B cell (primary cell): Measurements from ENCODE around the gene ASCL5. TPM values are rescaled to one million over a fixed set of nuclear protein-coding genes. Genes with fewer than 3 reads are reported as not detected.

ENCODE experiments used
- ATAC-seq: fragments of 200-7000 bp; cut with Tn5 transposase; one replicate; pipeline ENCODE4 v1.10.0; 2021; ENCODE audit warnings: low read depth, mild to moderate bottlenecking, moderate number of reproducible peaks, moderate library complexity
- CTCF ChIA-PET: fragments of 350-600 bp; sonication (Branson Sonifier 250); formaldehyde crosslinking; loops from one replicate; lab custom pipeline; 2021; ENCODE audit warnings: antibody characterized with exemption, inconsistent platforms; lab: Charles Lee
- POLR2A ChIA-PET: fragments of 350-600 bp; sonication (Branson Sonifier 250); formaldehyde crosslinking; loops from one replicate; lab custom pipeline; 2021; ENCODE audit warnings: antibody characterized with exemption; lab: Charles Lee
- DNase-seq: peaks from one replicate; pipeline ENCODE4 v3.0.0; 2013
- H2AFZ ChIP-seq: 2 replicates; pipeline ENCODE4 v1.6.1; 2012; ENCODE audit warnings: mild to moderate bottlenecking, low read depth, low read length; ENCODE audit not compliant: insufficient read depth, poor library complexity, severe bottlenecking
- H3K27ac ChIP-seq, 2 donors: 1 replicate in 1 of 2; 2 replicates in 1 of 2; pipeline ENCODE4 v1.5.1; 2012 to 2013; ENCODE audit warnings: low read length in 2 of 2, mild to moderate bottlenecking in 2 of 2, moderate library complexity in 1 of 2
- H3K27me3 ChIP-seq, 4 experiments: fragments of 200-600 bp in 1 of 4; sonication (generic) in 1 of 4; replicated peaks in 1 of 4; 1 replicate in 2 of 4; 2 replicates in 2 of 4; pipeline versions ENCODE4 v1.6.1 to v1.7.0; 2013 to 2016; ENCODE audit warnings: low read length in 3 of 4, mild to moderate bottlenecking in 2 of 4, mixed read lengths in 1 of 4, moderate library complexity in 1 of 4; ENCODE audit not compliant: insufficient read depth in 4 of 4, control insufficient read depth in 3 of 4; ENCODE audit errors: control extremely low read depth in 1 of 4
- H3K36me3 ChIP-seq, 2 experiments: replicated peaks in 1 of 2; 1 replicate in 1 of 2; 2 replicates in 1 of 2; pipeline versions ENCODE4 v1.6.1 to v1.7.1; 2013; ENCODE audit warnings: low read length in 1 of 2; ENCODE audit not compliant: insufficient read depth in 2 of 2, control insufficient read depth in 1 of 2; ENCODE audit errors: control extremely low read depth in 1 of 2, extremely low read depth in 1 of 2
- H3K4me1 ChIP-seq, 2 donors: fragments of 200-600 bp in 1 of 2; sonication (generic) in 1 of 2; 1 replicate in 1 of 2; 2 replicates in 1 of 2; pipeline versions ENCODE4 v1.5.1 to v1.6.1; 2013 to 2017; ENCODE audit warnings: low read length in 2 of 2; ENCODE audit not compliant: control insufficient read depth in 2 of 2, insufficient read depth in 2 of 2
- H3K4me2 ChIP-seq: replicated peaks from 2 replicates; pipeline ENCODE3; 2012; ENCODE audit warnings: mild to moderate bottlenecking, low read depth, low read length; ENCODE audit not compliant: poor library complexity, severe bottlenecking
- H3K4me3 ChIP-seq, 5 experiments: fragments of 200-600 bp in 1 of 5; sonication (generic) in 1 of 5; 1 replicate in 3 of 5; 2 replicates in 2 of 5; pipeline versions ENCODE4 v1.5.1 to v1.7.0; 2011 to 2016; ENCODE audit warnings: low read length in 4 of 5, mild to moderate bottlenecking in 4 of 5, low read depth in 2 of 5, control low read depth in 1 of 5, moderate library complexity in 1 of 5; ENCODE audit not compliant: insufficient read depth in 1 of 5; ENCODE audit errors: control extremely low read depth in 1 of 5, extremely low read depth in 1 of 5
- H3K79me2 ChIP-seq: fragments of 200-600 bp; sonication (generic); one replicate; pipeline ENCODE4 v1.6.0; 2016; ENCODE audit warnings: low read length; ENCODE audit not compliant: control insufficient read depth, insufficient read depth
- H3K9ac ChIP-seq: fragments of 200-600 bp; sonication (generic); 2 replicates; pipeline ENCODE4 v1.6.1; 2017; ENCODE audit warnings: mild to moderate bottlenecking, low read length, moderate library complexity
- H3K9me3 ChIP-seq, 3 donors: one replicate each; pipeline versions ENCODE4 v1.6.1 to v1.7.1; 2013; ENCODE audit warnings: low read length in 2 of 3; ENCODE audit not compliant: control insufficient read depth in 2 of 3, insufficient read depth in 1 of 3; ENCODE audit errors: control extremely low read depth in 1 of 3
- H4K20me1 ChIP-seq: 2 replicates; pipeline ENCODE4 v1.6.0; 2012; ENCODE audit warnings: mild to moderate bottlenecking, low read length; ENCODE audit not compliant: insufficient read depth, control insufficient read depth, poor library complexity, severe bottlenecking
- H3K27ac Mint-ChIP-seq: one replicate; pipeline ENCODE4 v1.8.0; 2021; ENCODE audit warnings: mixed read lengths
- H3K27me3 Mint-ChIP-seq: one replicate; pipeline ENCODE4 v1.8.0; 2021; ENCODE audit warnings: mixed read lengths
- H3K4me1 Mint-ChIP-seq: one replicate; pipeline ENCODE4 v1.8.0; 2021; ENCODE audit warnings: mixed read lengths
- H3K4me3 Mint-ChIP-seq: one replicate; pipeline ENCODE4 v1.8.0; 2021; ENCODE audit warnings: mixed read lengths
- H3K9me3 Mint-ChIP-seq: one replicate; pipeline ENCODE4 v1.8.0; 2022; ENCODE audit warnings: mixed read lengths; ENCODE audit not compliant: insufficient read depth
- EZH2 ChIP-seq: IDR thresholded peaks from 2 replicates; pipeline ENCODE4 v1.6.1; 2012; ENCODE audit warnings: borderline replicate concordance, low read depth, mild to moderate bottlenecking, moderate library complexity, low read length; ENCODE audit not compliant: insufficient read depth, poor library complexity, severe bottlenecking
- WGBS: methylation state at CpG from one replicate; pipeline ENCODE4 v1.1.5; 2013; ENCODE audit warnings: missing lambda C conversion rate; ENCODE audit not compliant: insufficient coverage; 5-methylcytosine and 5-hydroxymethylcytosine counted together
- intact Hi-C: fragments of 100-400 bp; cut with micrococcal nuclease; formaldehyde crosslinking; loops from one replicate; pipeline ENCODE4 v1.10.0; 2022
- polyA plus RNA-seq: library from polyadenylated mRNA; depleted of rRNA; stranded (reverse); fragments of >200 nt; gene quantifications from 2 replicates; pipeline ENCODE4 v1.2.3, GENCODE V29; 2012
- total RNA-seq, 2 donors: library from RNA; stranded (reverse); fragments of 120-200 nt in 1 of 2; gene quantifications; 1 replicate in 1 of 2; 2 replicates in 1 of 2; pipeline versions ENCODE4 v1.2.3 to v1.2.4, GENCODE V29; 2013 to 2022
- TF ChIP-seq, protein P1 (sequence below): fragments of 200-600 bp; IDR thresholded peaks from one replicate; pipeline ENCODE4 v1.8.0; 2022; ENCODE audit warnings: antibody characterized with exemption, mild to moderate bottlenecking

ASCL5 gene
- total and polyA plus RNA-seq, 2 donors (not counting 1 experiment from before 2014, with no cell fraction given): not detected

- H3K27ac ChIP-seq: no peak overlapping the region
- peaks cover 0 to 3% (median 0%) of the 10 kb centered on the region in 4 experiments for H3K27me3 ChIP-seq
- H3K9me3 Mint-ChIP-seq: no peaks in the 10 kb centered on the region
- H3K4me3 Mint-ChIP-seq: no peak overlapping the region
- H3K4me1 ChIP-seq: no peaks in the 10 kb centered on the region
- no peaks in the 10 kb centered on the region for H3K36me3 ChIP-seq
- no peaks in the 10 kb centered on the region for H3K79me2 ChIP-seq
- ChIA-PET CTCF (interaction anchor here (1.4 kb wide), 1 partner anchor 18 kb away, joined by 3 read pairs; no protein-coding TSS in a partner anchor), POLR2A (no interaction called here)
- ATAC-seq (no peak), DNase-seq (no peak)
- intact Hi-C loops: no loop called here
- no peak overlapping the region for H3K4me3 ChIP-seq
- no peaks in the 10 kb centered on the region for H3K9me3 ChIP-seq
- no peak overlapping the region for H2AFZ ChIP-seq
- no peaks in the 10 kb centered on the region for H4K20me1 ChIP-seq
- no peak overlapping the region for H3K4me2 ChIP-seq
- H3K27me3 Mint-ChIP-seq: peaks cover 4% of the 10 kb centered on the region
- no peak for TF ChIP-seq EZH2
- TF ChIP-seq, protein P1, sequence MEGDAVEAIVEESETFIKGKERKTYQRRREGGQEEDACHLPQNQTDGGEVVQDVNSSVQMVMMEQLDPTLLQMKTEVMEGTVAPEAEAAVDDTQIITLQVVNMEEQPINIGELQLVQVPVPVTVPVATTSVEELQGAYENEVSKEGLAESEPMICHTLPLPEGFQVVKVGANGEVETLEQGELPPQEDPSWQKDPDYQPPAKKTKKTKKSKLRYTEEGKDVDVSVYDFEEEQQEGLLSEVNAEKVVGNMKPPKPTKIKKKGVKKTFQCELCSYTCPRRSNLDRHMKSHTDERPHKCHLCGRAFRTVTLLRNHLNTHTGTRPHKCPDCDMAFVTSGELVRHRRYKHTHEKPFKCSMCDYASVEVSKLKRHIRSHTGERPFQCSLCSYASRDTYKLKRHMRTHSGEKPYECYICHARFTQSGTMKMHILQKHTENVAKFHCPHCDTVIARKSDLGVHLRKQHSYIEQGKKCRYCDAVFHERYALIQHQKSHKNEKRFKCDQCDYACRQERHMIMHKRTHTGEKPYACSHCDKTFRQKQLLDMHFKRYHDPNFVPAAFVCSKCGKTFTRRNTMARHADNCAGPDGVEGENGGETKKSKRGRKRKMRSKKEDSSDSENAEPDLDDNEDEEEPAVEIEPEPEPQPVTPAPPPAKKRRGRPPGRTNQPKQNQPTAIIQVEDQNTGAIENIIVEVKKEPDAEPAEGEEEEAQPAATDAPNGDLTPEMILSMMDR: no peak
- H3K9ac ChIP-seq: no peak overlapping the region
- H3K4me1 Mint-ChIP-seq: no peaks in the 10 kb centered on the region
- WGBS: 94% methylated on average over 2 of the region's 2 CpGs
- H3K27ac Mint-ChIP-seq: no peak overlapping the region
Measured at GRCh38 chr1:201095581-201095980, 31.4 kb downstream of the ASCL5 start.

- TF ChIP-seq, protein P1: no peak
- TF ChIP-seq EZH2: no peak
- Histone ChIP-seq H2AFZ (no peak overlapping the region), H3K4me3 (no peak overlapping the region), H3K9me3 (no peaks in the 10 kb centered on the region), H3K27ac (no peak overlapping the region), H3K27me3 (peaks cover 0 to 3% (median 0%) of the 10 kb centered on the region in 4 experiments), H3K9ac (no peak overlapping the region), H4K20me1 (no peaks in the 10 kb centered on the region), H3K4me1 (no peaks in the 10 kb centered on the region), H3K79me2 (no peaks in the 10 kb centered on the region), H3K4me2 (no peak overlapping the region), H3K36me3 (no peaks in the 10 kb centered on the region)
- POLR2A ChIA-PET: interaction anchor here (0.6 kb wide), 1 partner anchor 233 kb away, joined by 3 read pairs; no protein-coding TSS in a partner anchor
- no peak for DNase-seq
- H3K9me3 Mint-ChIP-seq: no peaks in the 10 kb centered on the region
- WGBS: no CpG with 5 or more reads among the region's 4 CpGs
- intact Hi-C loops: no loop called here
- no peak overlapping the region for H3K27ac Mint-ChIP-seq
- H3K4me1 Mint-ChIP-seq: no peaks in the 10 kb centered on the region
- CTCF ChIA-PET: interaction anchor here (1.4 kb wide), 1 partner anchor 19 kb away, joined by 3 read pairs; no protein-coding TSS in a partner anchor
- H3K4me3 Mint-ChIP-seq: no peak overlapping the region
- ATAC-seq: no peak
- H3K27me3 Mint-ChIP-seq: peaks cover 4% of the 10 kb centered on the region
Measured at GRCh38 chr1:201094832-201095231, 32.2 kb downstream of the ASCL5 start.
